Psoas muscle (tissue), 8 donors: Measurements from ENCODE around the gene FBRSL1. TPM values are rescaled to one million over a fixed set of nuclear protein-coding genes. Genes with fewer than 3 reads are reported as not detected.

ENCODE experiments used
- ATAC-seq, 4 donors: fragments of 200-7000 bp; cut with Tn5 transposase; one replicate each; pipeline ENCODE4 v1.9.1; 2020; ENCODE audit warnings: moderate library complexity in 3 of 4, mild to moderate bottlenecking in 2 of 4
- DNase-seq, 2 donors: peaks; one replicate each; pipeline ENCODE4 v3.0.0-alpha.2; 2020
- H3K27ac ChIP-seq: fragments of 200-600 bp; one replicate; pipeline ENCODE4 v1.8.0; 2022
- H3K27me3 ChIP-seq, 3 donors: fragments of 200-600 bp in 1 of 3; one replicate each; pipeline versions ENCODE4 v1.6.1 to v1.8.0; 2013 to 2022; ENCODE audit warnings: low read length in 2 of 3, mild to moderate bottlenecking in 2 of 3, moderate library complexity in 1 of 3; ENCODE audit not compliant: insufficient read depth in 3 of 3
- H3K36me3 ChIP-seq, 2 donors: fragments of 200-600 bp in 1 of 2; one replicate each; pipeline versions ENCODE4 v1.6.1 to v1.8.0; 2013 to 2022; ENCODE audit warnings: low read depth in 1 of 2, mild to moderate bottlenecking in 1 of 2, moderate library complexity in 1 of 2; ENCODE audit not compliant: insufficient read depth in 1 of 2
- H3K4me1 ChIP-seq: fragments of 200-600 bp; one replicate; pipeline ENCODE4 v1.8.0; 2022
- H3K4me3 ChIP-seq: fragments of 200-600 bp; one replicate; pipeline ENCODE4 v1.8.0; 2022; ENCODE audit warnings: mild to moderate bottlenecking
- H3K9me3 ChIP-seq: fragments of 200-600 bp; one replicate; pipeline ENCODE4 v1.8.0; 2022
- CTCF ChIP-seq: fragments of 200-600 bp; IDR thresholded peaks from one replicate; pipeline ENCODE4 v1.8.0; 2022; ENCODE audit warnings: antibody characterized with exemption
- WGBS, 3 donors: extraction: QIAGEN DNeasy Blood & Tissue Kit; methylation state at CpG; one replicate each; pipeline versions ENCODE4 v1.1.6 to v1.1.7; 2013; 5-methylcytosine and 5-hydroxymethylcytosine counted together
- intact Hi-C, 2 donors: fragments of 100-400 bp; cut with DNase I; formaldehyde crosslinking; loops; one replicate each; pipeline versions ENCODE4 v1.11.0 to v1.14.2; 2022
- polyA plus RNA-seq, 3 donors: library from polyadenylated mRNA; stranded (reverse); fragments of 200-250 nt; gene quantifications; one replicate each; pipeline ENCODE4 v1.2.3, GENCODE V29; 2013
- total RNA-seq, 4 donors: library from RNA; stranded (reverse); fragmentation: NEBNext Ultra II Directional in 2 of 4; extraction: Animal tissue kit (Norgen Biotek cat#: 25700) in 2 of 4; gene quantifications; one replicate each; pipeline versions ENCODE4 v1.2.1 to v1.2.4, GENCODE V29; 2021 to 2023
- donor health status: healthy with polysubstance abuse.
- donor health status: DM: no; HTN: no; CAD: no; lungs with moderate emphysema.
- donor health status: Bipolar disorder and iron deficiency.
- donor health status: healthy.
- donor health status: DM: yes; HTN: yes; CAD: no.
- donor health status: DM: no; HTN: no; CAD: no.
- donor health status: DM: no; HTN: no; CAD: no.
- donor health status: DM: yes; HTN: yes; CAD: no.

Gene FBRSL1
- total and polyA plus RNA-seq, 7 donors = 23.0 to 54.5 (median 40.1) TPM

DNA sequence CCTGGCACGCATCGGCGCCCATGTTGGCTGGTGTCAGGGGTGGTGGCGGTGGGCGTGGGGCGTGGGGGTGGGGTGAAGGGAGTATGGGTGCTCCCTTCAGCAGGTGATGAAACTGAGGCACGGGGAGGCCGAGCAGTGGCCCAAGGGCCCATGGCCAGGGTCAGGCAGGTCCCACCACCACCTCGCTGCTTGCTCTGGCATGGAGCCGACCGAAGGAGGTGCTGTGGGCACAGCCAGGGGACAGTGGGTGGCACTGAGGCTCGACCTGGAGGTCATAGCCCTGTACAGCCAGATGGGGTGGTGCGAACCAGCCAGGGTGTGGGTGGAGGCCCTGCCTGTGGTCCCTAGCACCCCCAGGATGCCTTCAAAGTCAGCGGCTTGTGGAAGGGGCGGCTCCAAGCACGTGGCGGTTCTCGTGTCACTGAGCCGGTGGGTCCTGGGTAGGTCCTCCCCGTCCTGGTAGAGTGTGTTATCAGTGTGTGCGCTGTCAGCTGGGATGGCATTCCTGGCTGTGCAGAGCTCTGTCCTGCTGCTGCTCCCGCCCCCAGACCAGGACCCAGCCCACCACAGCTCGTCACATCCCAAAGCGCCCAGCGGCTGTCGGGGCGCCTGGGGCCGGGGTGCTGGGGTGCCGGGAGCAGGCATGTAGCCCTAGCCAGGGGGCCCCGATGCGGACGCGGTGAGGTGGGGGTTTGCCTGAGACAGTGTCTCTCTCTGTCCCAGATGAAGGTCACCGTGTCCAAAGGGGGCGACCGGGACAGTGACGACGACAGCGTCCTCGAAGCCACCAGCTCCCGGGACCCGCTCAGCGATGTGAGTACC lies 35.3 kb downstream of the FBRSL1 start:
- ATAC-seq (no peak), DNase-seq (no peak)
- Histone ChIP-seq H3K9me3 (no peaks in the 10 kb centered on the region), H3K4me1 (peaks cover 4% of the 10 kb centered on the region), H3K36me3 (peaks cover 0 to 5% of the 10 kb centered on the region in 2 donors), H3K27ac (no peak overlapping the region), H3K4me3 (no peak overlapping the region), H3K27me3 (no peaks in the 10 kb centered on the region)
- intact Hi-C loops = loop anchor here in 1 of 2 donors (10.0 kb wide), 1 partner anchor 370 kb away; no protein-coding TSS in a partner anchor
- TF ChIP-seq CTCF = no peak
- WGBS, 3 donors = 95 to 98% (median 96%) methylated on average over 41 to 43 of the region's 43 CpGs

GRCh38 chr12:132525833-132526455 lies 36.0 kb downstream of the FBRSL1 start:
- 82 to 86% (median 84%) methylated on average over 28 of the region's 28 CpGs for WGBS, 3 donors
- intact Hi-C loops = loop anchor here in 1 of 2 donors (10.0 kb wide), 1 partner anchor 371 kb away; no protein-coding TSS in a partner anchor

DNA sequence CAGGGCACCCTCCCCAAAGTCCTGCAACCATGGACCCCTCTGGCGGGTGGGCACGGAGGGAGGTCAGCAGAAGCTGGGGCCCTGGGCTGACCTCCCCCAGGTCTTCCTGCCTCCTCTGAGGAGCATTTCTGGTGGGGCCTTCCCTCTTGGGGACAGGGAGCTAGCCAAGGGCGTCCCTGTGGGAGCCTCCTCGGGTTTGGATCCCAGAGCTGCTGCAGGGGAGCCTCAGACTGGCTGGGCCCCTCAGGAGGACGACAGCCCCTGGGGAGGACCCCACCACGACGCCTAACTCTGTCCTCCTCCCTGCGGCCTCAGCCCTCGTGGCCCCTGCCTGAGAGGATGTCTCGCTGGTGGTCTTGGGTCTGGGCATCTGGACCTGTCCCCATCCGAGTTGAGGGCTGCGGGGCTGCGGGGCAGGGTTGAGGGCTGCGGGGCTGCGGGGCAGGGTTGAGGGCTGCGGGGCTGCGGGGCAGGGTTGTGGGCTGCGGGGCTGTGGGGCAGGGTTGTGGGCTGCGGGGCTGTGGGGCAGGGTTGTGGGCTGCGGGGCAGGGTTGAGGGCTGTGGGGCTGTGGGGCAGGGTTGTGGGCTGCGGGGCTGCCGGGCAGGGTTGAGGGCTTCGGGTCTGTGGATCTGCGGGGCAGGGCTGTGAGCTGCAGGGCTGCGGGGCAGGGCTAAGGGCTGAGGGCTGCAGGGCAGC lies 37.4 kb downstream of the FBRSL1 start:
- intact Hi-C loops = loop anchor here in 1 of 2 donors (10.0 kb wide), 1 partner anchor 373 kb away; no protein-coding TSS in a partner anchor
- ATAC-seq = no peak
- H3K4me3 ChIP-seq = no peak overlapping the region
- no peaks in the 10 kb centered on the region for H3K9me3 ChIP-seq
- H3K36me3 ChIP-seq = peaks cover 0 to 5% of the 10 kb centered on the region in 2 donors
- H3K27me3 ChIP-seq = no peaks in the 10 kb centered on the region
- H3K4me1 ChIP-seq = peaks cover 4% of the 10 kb centered on the region
- no peak for TF ChIP-seq CTCF
- DNase-seq = no peak
- 92 to 99% (median 96%) methylated on average over 15 to 25 of the region's 25 CpGs for WGBS, 3 donors
- H3K27ac ChIP-seq = no peak overlapping the region

More at GRCh38 chr12:132525833-132526455, 36.0 kb downstream of the FBRSL1 start:
- H3K27me3 ChIP-seq = no peaks in the 10 kb centered on the region
- no peak overlapping the region for H3K27ac ChIP-seq
- no peak for TF ChIP-seq CTCF
- H3K4me3 ChIP-seq = no peak overlapping the region
- peaks cover 4% of the 10 kb centered on the region for H3K4me1 ChIP-seq
- peaks cover 0 to 5% of the 10 kb centered on the region in 2 donors for H3K36me3 ChIP-seq
- DNase-seq (no peak), ATAC-seq (no peak)
- H3K9me3 ChIP-seq = no peaks in the 10 kb centered on the region

- Histone ChIP-seq H3K4me1 (peaks cover 4% of the 10 kb centered on the region), H3K27me3 (no peaks in the 10 kb centered on the region), H3K36me3 (peaks cover 0 to 5% of the 10 kb centered on the region in 2 donors), H3K9me3 (no peaks in the 10 kb centered on the region), H3K27ac (no peak overlapping the region), H3K4me3 (no peak overlapping the region)
- intact Hi-C loops = loop anchor here in 1 of 2 donors (10.0 kb wide), 1 partner anchor 373 kb away; no protein-coding TSS in a partner anchor
- DNase-seq = no peak
- no peak for ATAC-seq
- no peak for TF ChIP-seq CTCF
- 90 to 96% (median 95%) methylated on average over 9 to 11 of the region's 11 CpGs for WGBS, 3 donors
Measured at GRCh38 chr12:132527883-132528264, 37.9 kb downstream of the FBRSL1 start.
